ENCODE results near the gene SNAP47.

DNA sequence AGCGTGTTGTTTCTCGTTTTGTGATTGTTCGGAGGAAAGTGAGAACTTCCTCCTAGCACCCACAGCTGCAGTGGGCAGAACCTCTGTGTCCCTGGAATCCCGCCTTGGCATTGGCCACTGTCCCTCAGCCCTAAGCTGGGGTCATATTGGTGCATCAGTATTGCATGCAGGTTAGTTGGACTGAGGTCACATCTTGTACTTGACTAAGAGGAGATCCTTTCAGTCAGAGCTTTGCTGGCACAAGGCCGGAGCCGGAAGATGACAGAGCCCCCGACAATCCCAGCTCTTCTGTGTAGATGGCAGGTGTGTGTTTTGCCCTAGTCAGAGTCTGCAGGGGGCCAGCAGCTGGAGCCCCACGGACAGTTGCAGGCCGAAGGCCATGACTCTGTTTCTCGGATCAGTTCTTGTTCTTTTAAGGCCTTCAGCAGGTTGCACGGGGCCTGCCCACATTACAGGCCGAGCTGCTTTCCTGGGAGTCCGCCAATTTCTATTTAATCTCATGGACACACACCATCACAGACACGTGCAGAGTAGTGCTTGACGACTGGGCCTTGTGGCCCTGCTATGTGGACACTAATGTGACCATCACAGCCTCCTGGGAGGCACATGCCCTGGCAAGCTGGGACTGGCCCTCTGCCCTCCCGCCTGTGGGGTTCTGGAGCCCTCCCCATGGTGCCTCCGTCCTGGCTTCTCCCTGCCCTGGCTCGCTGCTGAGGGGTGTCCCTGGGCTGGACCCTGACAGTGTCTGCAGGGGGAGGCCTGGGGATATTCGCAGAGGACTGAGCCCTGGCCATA, 14.9 kb downstream of the SNAP47 start:
- TF ChIP-seq EZH2 (IDR thresholded peaks at IDR 0.05; ENCODE audit: insufficient read depth, poor library complexity, severe bottlenecking) (no peak), EZH2phosphoT487 (IDR thresholded peaks at IDR 0.05; ENCODE audit: insufficient read depth, low read depth) (no peak)

All from GM23248 (cell line).